ENCODE data around the gene ABCA10. TPM values are rescaled to one million over a fixed set of nuclear protein-coding genes. Genes with fewer than 3 reads are reported as not detected.

The ABCA10 gene
- total and polyA plus RNA-seq, 2 experiments from 2014 or later, result not detected

GRCh38 chr17:69166957-69167356, 61.7 kb downstream of the ABCA10 start:
- Histone ChIP-seq H3F3A (replicated peaks; ENCODE audit: low read depth) (no peaks in the 10 kb centered on the region), H3K4me2 (no peak overlapping the region), H3K27ac (ENCODE audit: low read depth) (no peak overlapping the region), H3K4me3 (no peak overlapping the region), H3K27me3 (ENCODE audit: insufficient read depth) (no peaks in the 10 kb centered on the region), H3K9me2 (ENCODE audit: insufficient read depth) (no peaks in the 10 kb centered on the region), H2AFZ (no peak overlapping the region), H4K20me1 (replicated peaks; ENCODE audit: insufficient read depth) (no peaks in the 10 kb centered on the region), H3K4me1 (ENCODE audit: insufficient read depth) (no peaks in the 10 kb centered on the region), H3K36me3 (ENCODE audit: insufficient read depth) (no peaks in the 10 kb centered on the region), H3K79me2 (replicated peaks; ENCODE audit: insufficient read depth) (no peaks in the 10 kb centered on the region)
- H3K9me3 Mint-ChIP-seq, result no peaks in the 10 kb centered on the region
- no peaks in the 10 kb centered on the region for H3K27me3 Mint-ChIP-seq (ENCODE audit: insufficient read depth, low read depth, poor library complexity)
- no peak overlapping the region for H3K27ac Mint-ChIP-seq
- TF ChIP-seq STAT1 (IDR thresholded peaks at IDR 0.05; ENCODE audit: unreplicated experiment), result no peak
- TF ChIP-seq EZH2 (IDR thresholded peaks at IDR 0.05; ENCODE audit: low read depth, unreplicated experiment), result no peak
- TF ChIP-seq ZNF462 (CRISPR knock-in tag; IDR thresholded peaks at IDR 0.05), result no peak
- TF ChIP-seq ZNF331 (CRISPR knock-in tag; IDR thresholded peaks at IDR 0.05; ENCODE audit: low read depth), result no peak
- TF ChIP-seq NANOG (IDR thresholded peaks at IDR 0.05; ENCODE audit: borderline replicate concordance), result no peak
- TF ChIP-seq EZH2phosphoT487 (IDR thresholded peaks at IDR 0.05; ENCODE audit: unreplicated experiment), result no peak
- no peak for TF ChIP-seq CREB1 (CRISPR knock-in tag; IDR thresholded peaks at IDR 0.05; ENCODE audit: low read depth)
- no peak for TF ChIP-seq JUNB (IDR thresholded peaks at IDR 0.05; ENCODE audit: unreplicated experiment)
- TF ChIP-seq CTCF (conservative IDR thresholded peaks at IDR 0.05; ENCODE audit: low read depth in 2 of 2), result no peak
- no peak for ATAC-seq
- no peak overlapping the region for H3K4me3 Mint-ChIP-seq
- no peaks in the 10 kb centered on the region for H3K36me3 Mint-ChIP-seq (ENCODE audit: low read depth)
- DNase-seq (ENCODE audit: low spot score), result no peak
- H3K4me1 Mint-ChIP-seq, result no peaks in the 10 kb centered on the region
